ENCODE measurements around the gene RBM27. TPM values are rescaled to one million over a fixed set of nuclear protein-coding genes. Genes with fewer than 3 reads are reported as not detected.

Gene RBM27
- polyA plus RNA-seq, 1 of the 3 experiments (the other 2 are of a cell fraction): 8.2 TPM

- no peaks in the 10 kb centered on the region for H3K9me2 ChIP-seq
- no peak overlapping the region for H3K9ac ChIP-seq
- WGBS (ENCODE audit: low lambda C conversion rate): 91% methylated on average over 1 of the region's 1 CpG
- no peak for DNase-seq
- no peaks in the 10 kb centered on the region; a peak in 1 of 4 replicates for H3K4me1 ChIP-seq (ENCODE audit: control insufficient read depth in 1 of 2, insufficient read depth in 2 of 2, low read depth in 1 of 2, low read length in 1 of 2)
- ChIA-PET POLR2A (interaction anchor here (0.5 kb wide), 1 partner anchor 39 kb away, joined by 4 read pairs; the partner anchor contains the start of gene LARS1), CTCF (no interaction called here)
- H3K27me3 ChIP-seq (ENCODE audit: insufficient read depth): no peaks in the 10 kb centered on the region
- H2AFZ ChIP-seq (ENCODE audit: low read depth): no peak overlapping the region
- peaks cover 76% of the 10 kb centered on the region for H3K79me2 ChIP-seq (ENCODE audit: insufficient read depth)
- no peaks in the 10 kb centered on the region for H3K9me3 ChIP-seq
- TF ChIP-seq CHD2 (IDR thresholded peaks at IDR 0.05; ENCODE audit: low read length, partially characterized antibody) (no peak), USF2 (IDR thresholded peaks at IDR 0.05; ENCODE audit: borderline replicate concordance, low read depth, low read length) (no peak), REST (IDR thresholded peaks at IDR 0.05; ENCODE audit: low read depth, low read length) (no peak), SMC3 (IDR thresholded peaks at IDR 0.05; ENCODE audit: low read depth, low read length) (no peak), ELF1 (IDR thresholded peaks at IDR 0.05) (no peak), TCF12 (IDR thresholded peaks at IDR 0.05) (no peak), POLR2AphosphoS5 (IDR thresholded peaks at IDR 0.05; ENCODE audit: low read depth, low read length) (no peak), MXI1 (IDR thresholded peaks at IDR 0.05; ENCODE audit: low read depth, low read length) (no peak), RAD21 (IDR thresholded peaks at IDR 0.05; ENCODE audit: low read length) (no peak)
- H4K20me1 ChIP-seq (ENCODE audit: insufficient read depth): peaks cover 10% of the 10 kb centered on the region
- no peak overlapping the region for H3K27ac ChIP-seq (ENCODE audit: low read depth in 2 of 2, low read length in 1 of 2)
- H3K4me2 ChIP-seq: no peak overlapping the region
- H3K4me3 ChIP-seq (ENCODE audit: low read depth in 2 of 2, low read length in 1 of 2): no peak overlapping the region
- peaks cover 11 to 50% of the 10 kb centered on the region in 2 experiments for H3K36me3 ChIP-seq (replicated peaks in 1 of 2; ENCODE audit: control insufficient read depth in 1 of 2, insufficient read depth in 2 of 2, low read length in 1 of 2)
- H3F3A ChIP-seq (replicated peaks; ENCODE audit: insufficient read depth): peaks cover 7% of the 10 kb centered on the region
These were observed 18.6 kb downstream of the RBM27 start for GRCh38 chr5:146222005-146222404.

- H3K27ac ChIP-seq (ENCODE audit: low read depth in 2 of 2, low read length in 1 of 2): no peak overlapping the region
- POLR2A ChIA-PET: no interaction called here
- peaks cover 71% of the 10 kb centered on the region for H3K79me2 ChIP-seq (ENCODE audit: insufficient read depth)
- H3K4me1 ChIP-seq (ENCODE audit: control insufficient read depth in 1 of 2, insufficient read depth in 2 of 2, low read depth in 1 of 2, low read length in 1 of 2): no peaks in the 10 kb centered on the region; a peak in 1 of 4 replicates
- no peaks in the 10 kb centered on the region for H3K9me3 ChIP-seq
- H3K9me2 ChIP-seq: no peaks in the 10 kb centered on the region
- H2AFZ ChIP-seq (ENCODE audit: low read depth): no peak overlapping the region
- H3K36me3 ChIP-seq (replicated peaks in 1 of 2; ENCODE audit: control insufficient read depth in 1 of 2, insufficient read depth in 2 of 2, low read length in 1 of 2): peaks cover 11 to 58% of the 10 kb centered on the region in 2 experiments
- 100% methylated on average over 1 of the region's 1 CpG for WGBS (ENCODE audit: low lambda C conversion rate)
- no peak overlapping the region for H3K9ac ChIP-seq
- CTCF ChIA-PET: no interaction called here
- DNase-seq: no peak
- H3K4me3 ChIP-seq (ENCODE audit: low read depth in 2 of 2, low read length in 1 of 2): no peak overlapping the region
- no peaks in the 10 kb centered on the region; the same call in none of the 2 replicates for H4K20me1 ChIP-seq (ENCODE audit: insufficient read depth)
- TF ChIP-seq CTCF (IDR thresholded peaks at IDR 0.05) (no peak), SIN3A (IDR thresholded peaks at IDR 0.05; ENCODE audit: borderline replicate concordance, low read depth, low read length) (no peak), FOXJ3 (CRISPR knock-in tag; IDR thresholded peaks at IDR 0.05) (no peak), NRF1 (IDR thresholded peaks at IDR 0.05; ENCODE audit: low read depth, low read length) (no peak), MEF2A (IDR thresholded peaks at IDR 0.05; ENCODE audit: borderline replicate concordance, low read depth) (no peak), MXI1 (IDR thresholded peaks at IDR 0.05; ENCODE audit: low read depth, low read length) (no peak), TAF1 (IDR thresholded peaks at IDR 0.05; ENCODE audit: borderline replicate concordance, low read depth, low read length) (no peak), PBX3 (IDR thresholded peaks at IDR 0.05) (no peak), NFIC (IDR thresholded peaks at IDR 0.05; ENCODE audit: borderline replicate concordance) (no peak), CHD2 (IDR thresholded peaks at IDR 0.05; ENCODE audit: low read length, partially characterized antibody) (no peak)
- TF ChIP-seq, protein P1, sequence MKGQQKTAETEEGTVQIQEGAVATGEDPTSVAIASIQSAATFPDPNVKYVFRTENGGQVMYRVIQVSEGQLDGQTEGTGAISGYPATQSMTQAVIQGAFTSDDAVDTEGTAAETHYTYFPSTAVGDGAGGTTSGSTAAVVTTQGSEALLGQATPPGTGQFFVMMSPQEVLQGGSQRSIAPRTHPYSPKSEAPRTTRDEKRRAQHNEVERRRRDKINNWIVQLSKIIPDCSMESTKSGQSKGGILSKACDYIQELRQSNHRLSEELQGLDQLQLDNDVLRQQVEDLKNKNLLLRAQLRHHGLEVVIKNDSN (IDR thresholded peaks at IDR 0.05; ENCODE audit: borderline replicate concordance, low read depth): no peak
- H3F3A ChIP-seq (replicated peaks; ENCODE audit: insufficient read depth): peaks cover 7% of the 10 kb centered on the region
- H3K27me3 ChIP-seq (ENCODE audit: insufficient read depth): no peaks in the 10 kb centered on the region
- no peak overlapping the region for H3K4me2 ChIP-seq
These were observed 19.8 kb downstream of the RBM27 start for GRCh38 chr5:146223179-146223578.
